Measurements from ENCODE around the gene ABHD1.

DNA sequence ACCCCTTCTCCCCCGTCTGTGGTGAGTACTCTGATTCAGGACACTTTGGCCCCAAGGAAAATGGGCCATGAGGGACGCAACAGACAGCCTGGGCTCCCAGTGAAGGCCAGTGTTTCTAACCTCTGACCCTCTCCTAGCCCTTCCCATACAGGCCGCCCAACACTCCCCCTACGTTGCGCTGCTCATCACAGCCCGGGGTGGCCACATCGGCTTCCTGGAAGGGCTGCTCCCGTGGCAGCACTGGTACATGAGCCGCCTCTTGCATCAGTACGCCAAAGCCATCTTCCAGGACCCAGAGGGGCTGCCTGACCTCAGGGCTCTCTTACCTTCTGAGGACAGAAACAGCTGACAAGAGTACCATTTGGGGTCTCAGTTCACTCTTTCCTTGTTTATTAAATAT lies 6.8 kb downstream of the ABHD1 start:
- TF ChIP-seq, protein P1, sequence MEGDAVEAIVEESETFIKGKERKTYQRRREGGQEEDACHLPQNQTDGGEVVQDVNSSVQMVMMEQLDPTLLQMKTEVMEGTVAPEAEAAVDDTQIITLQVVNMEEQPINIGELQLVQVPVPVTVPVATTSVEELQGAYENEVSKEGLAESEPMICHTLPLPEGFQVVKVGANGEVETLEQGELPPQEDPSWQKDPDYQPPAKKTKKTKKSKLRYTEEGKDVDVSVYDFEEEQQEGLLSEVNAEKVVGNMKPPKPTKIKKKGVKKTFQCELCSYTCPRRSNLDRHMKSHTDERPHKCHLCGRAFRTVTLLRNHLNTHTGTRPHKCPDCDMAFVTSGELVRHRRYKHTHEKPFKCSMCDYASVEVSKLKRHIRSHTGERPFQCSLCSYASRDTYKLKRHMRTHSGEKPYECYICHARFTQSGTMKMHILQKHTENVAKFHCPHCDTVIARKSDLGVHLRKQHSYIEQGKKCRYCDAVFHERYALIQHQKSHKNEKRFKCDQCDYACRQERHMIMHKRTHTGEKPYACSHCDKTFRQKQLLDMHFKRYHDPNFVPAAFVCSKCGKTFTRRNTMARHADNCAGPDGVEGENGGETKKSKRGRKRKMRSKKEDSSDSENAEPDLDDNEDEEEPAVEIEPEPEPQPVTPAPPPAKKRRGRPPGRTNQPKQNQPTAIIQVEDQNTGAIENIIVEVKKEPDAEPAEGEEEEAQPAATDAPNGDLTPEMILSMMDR (IDR thresholded peaks at IDR 0.05): no peak
- no peak for TF ChIP-seq POLR2A (IDR thresholded peaks at IDR 0.05)
- TF ChIP-seq POLR2AphosphoS5 (IDR thresholded peaks at IDR 0.05; ENCODE audit: insufficient read depth in 1 of 2, low read depth in 1 of 2): no peak

All from vagina (tissue), 2 donors.